ENCODE results near the gene OR2F1.
"Not testable (repeated sequence)": the region's sequence is repeated elsewhere in the genome, so short reads cannot be mapped to it uniquely, and the experiment has no call there.

Gene OR2F1

DNA sequence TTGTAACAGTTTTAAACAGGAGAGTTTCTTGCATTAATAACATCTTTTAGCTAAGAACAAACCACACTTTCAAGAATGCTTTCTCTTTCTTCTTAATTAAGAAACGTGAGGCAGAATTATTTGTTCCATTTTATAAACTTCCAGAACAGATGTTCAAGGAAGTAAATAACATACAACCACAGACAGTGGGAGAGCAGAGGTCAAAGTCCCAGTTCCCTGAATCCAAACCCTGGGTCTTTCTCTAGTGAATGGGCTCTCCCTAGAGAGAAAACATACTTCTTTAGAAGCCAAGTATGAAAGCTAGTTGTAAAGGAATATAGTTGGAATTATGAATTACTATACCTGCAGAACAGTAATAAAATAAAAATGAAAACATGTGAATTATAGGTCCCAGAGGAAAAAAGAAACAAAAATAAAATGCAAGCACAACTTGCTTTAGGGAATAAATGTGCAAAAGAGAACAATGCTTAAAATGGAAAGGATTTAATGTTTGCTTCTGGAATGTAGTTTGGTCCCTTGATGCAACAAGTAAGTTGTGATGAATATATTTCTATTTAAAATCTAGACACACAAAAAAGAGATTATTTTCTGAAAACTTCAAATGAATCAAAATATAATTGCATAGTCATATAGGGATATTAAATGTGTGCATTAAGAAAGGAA, 51.5 kb downstream of the OR2F1 start:
- no peak for DNase-seq (ENCODE audit: low read depth)
- no peak for TF ChIP-seq CTCF (conservative IDR thresholded peaks at IDR 0.05; ENCODE audit: low read length)
- H3K4me3 ChIP-seq (ENCODE audit: low read length): no peak overlapping the region

DNA sequence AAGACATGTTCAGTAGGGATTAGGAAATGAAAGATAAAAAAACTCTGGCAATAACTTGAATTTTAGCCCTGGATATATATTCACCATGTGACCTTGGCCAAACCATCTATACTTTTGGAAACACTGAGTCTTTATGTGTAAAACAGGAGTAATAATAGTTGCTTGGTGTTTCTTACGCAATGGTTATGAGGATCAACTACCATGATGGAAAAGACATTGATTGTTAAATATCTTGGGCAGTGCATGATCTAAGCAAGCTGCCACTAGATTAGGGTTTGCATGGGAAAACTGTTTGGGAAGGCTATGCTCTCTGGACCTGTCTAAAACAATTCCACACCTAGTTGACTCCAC, 52.0 kb downstream of the OR2F1 start:
- no peak for TF ChIP-seq CTCF (conservative IDR thresholded peaks at IDR 0.05; ENCODE audit: low read length)
- H3K4me3 ChIP-seq (ENCODE audit: low read length): no peak overlapping the region
- no peak for DNase-seq (ENCODE audit: low read depth)

GRCh38 chr7:144009361-144009760, 54.7 kb downstream of the OR2F1 start:
- no peak overlapping the region for H3K4me3 ChIP-seq (ENCODE audit: low read length)
- no peak for TF ChIP-seq CTCF (conservative IDR thresholded peaks at IDR 0.05; ENCODE audit: low read length)
- DNase-seq (ENCODE audit: low read depth): no peak

DNA sequence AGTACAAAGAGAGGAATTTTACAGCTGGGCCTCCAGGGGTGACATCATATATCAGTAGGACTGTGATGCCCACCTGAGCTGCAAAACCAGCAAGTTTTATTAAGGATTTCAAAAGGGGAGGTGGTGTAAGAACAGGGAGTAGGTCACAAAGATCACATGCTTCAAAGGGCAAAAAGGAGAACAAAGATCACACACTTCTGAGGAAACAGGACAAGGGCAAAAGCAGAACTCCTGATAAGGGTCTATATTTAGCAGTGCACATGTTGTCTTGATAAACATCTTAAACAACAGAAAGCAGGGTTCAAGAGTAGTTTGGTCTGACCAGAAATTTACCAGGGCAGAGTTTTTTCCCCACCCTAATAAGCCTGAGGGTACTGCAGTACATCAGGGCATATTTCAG, 55.4 kb downstream of the OR2F1 start:
- not testable (repeated sequence) for DNase-seq (ENCODE audit: low read depth); H3K4me3 ChIP-seq (ENCODE audit: low read length)

DNA sequence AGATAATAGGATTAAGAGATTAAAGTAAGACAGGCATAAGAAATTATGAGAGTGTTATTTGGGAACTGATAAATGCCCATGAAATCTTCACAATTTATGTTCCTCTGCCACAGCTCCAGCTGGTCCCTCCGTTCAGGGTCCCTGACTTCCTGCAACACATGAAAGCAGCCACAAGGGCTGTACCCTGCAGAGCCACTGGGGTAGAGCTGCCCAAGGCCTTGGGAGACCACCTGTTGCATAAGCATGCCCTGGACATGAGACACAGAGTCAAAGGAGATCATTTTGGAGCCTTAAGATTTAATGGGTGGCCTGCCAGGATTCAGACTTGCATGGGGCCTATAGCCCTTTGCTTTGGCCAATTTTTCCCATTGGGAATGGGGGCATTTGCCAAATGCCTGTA, 56.2 kb downstream of the OR2F1 start:
- H3K4me3 ChIP-seq (ENCODE audit: low read length); DNase-seq (ENCODE audit: low read depth): not testable (repeated sequence)

- no peak overlapping the region for H3K4me3 ChIP-seq (ENCODE audit: low read length)
- peak; percentile 42 for DNase-seq (ENCODE audit: low read depth)
- TF ChIP-seq CTCF (conservative IDR thresholded peaks at IDR 0.05; ENCODE audit: low read length): peak; percentile 51
Observed at GRCh38 chr7:144011458-144012230, 57.0 kb downstream of the OR2F1 start.
